ENCODE measurements around the gene SEC16A.

DNA sequence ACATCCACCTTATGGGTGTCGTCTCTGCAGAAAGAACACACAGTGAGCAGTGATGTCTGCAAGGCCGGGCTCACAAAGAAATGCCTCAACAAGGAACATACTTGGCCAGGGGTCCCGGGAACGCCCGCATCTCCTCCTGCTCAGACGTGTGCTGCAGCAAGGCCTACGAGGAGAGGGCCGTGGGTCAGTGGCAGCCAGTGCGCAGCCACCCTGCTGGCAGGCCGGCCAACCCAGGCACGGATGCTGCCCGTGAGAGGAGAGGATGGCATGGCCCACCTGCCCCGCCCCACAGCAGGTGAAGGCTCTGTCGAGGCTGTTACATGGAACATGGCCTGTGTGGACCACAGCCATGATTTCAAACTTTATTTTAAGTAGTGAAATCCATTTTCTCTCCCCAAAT, 19.3 kb downstream of the SEC16A start:
- no peak for TF ChIP-seq GATA3 (IDR thresholded peaks at IDR 0.05; ENCODE audit: low read depth, low read length)
- no peak for TF ChIP-seq GATA2 (IDR thresholded peaks at IDR 0.05; ENCODE audit: low read depth, low read length)

Measured in SH-SY5Y (cell line).